ACC112 (cell line): ENCODE results near the gene MPZL1.

Experiments
- H2AFZ ChIP-seq: fragments of 200-600 bp; sonication (generic); one replicate; pipeline ENCODE4 v1.6.0; 2017; ENCODE audit warnings: antibody characterized with exemption, low read length; ENCODE audit not compliant: unreplicated experiment
- H3K27ac ChIP-seq: fragments of 200-600 bp; sonication (generic); 2 replicates; pipeline ENCODE4 v1.5.1; 2014; ENCODE audit warnings: low read depth, mild to moderate bottlenecking, antibody characterized with exemption, low read length, moderate library complexity
- H3K27me3 ChIP-seq: fragments of 200-600 bp; sonication (generic); 2 replicates; pipeline ENCODE4 v1.6.1; 2014; ENCODE audit warnings: mild to moderate bottlenecking, antibody characterized with exemption, low read length, moderate library complexity, mixed read lengths; ENCODE audit not compliant: insufficient read depth
- H3K36me3 ChIP-seq: fragments of 200-600 bp; sonication (generic); 2 replicates; pipeline ENCODE4 v1.6.1; 2016; ENCODE audit warnings: mild to moderate bottlenecking, antibody characterized with exemption, low read length, moderate library complexity, mixed read lengths; ENCODE audit not compliant: insufficient read depth
- H3K4me1 ChIP-seq: fragments of 200-600 bp; sonication (generic); one replicate; pipeline ENCODE4 v1.6.1; 2016; ENCODE audit warnings: low read length, mixed read lengths; ENCODE audit not compliant: insufficient read depth, unreplicated experiment, control insufficient read depth
- H3K4me3 ChIP-seq: fragments of 200-600 bp; sonication (generic); 2 replicates; pipeline ENCODE4 v1.5.1; 2014; ENCODE audit warnings: mild to moderate bottlenecking, low read depth, low read length
- H3K79me2 ChIP-seq: fragments of 200-600 bp; sonication (generic); one replicate; pipeline ENCODE4 v1.6.0; 2016; ENCODE audit warnings: low read length; ENCODE audit not compliant: control insufficient read depth, unreplicated experiment, insufficient read depth

Gene MPZL1

GRCh38 chr1:167681024-167681423 lies 40.8 kb upstream of the MPZL1 start:
- Histone ChIP-seq H2AFZ (no peak overlapping the region), H3K4me1 (no peaks in the 10 kb centered on the region), H3K36me3 (no peaks in the 10 kb centered on the region), H3K27me3 (no peaks in the 10 kb centered on the region), H3K4me3 (no peak overlapping the region), H3K79me2 (no peaks in the 10 kb centered on the region), H3K27ac (no peak overlapping the region)

- no peaks in the 10 kb centered on the region for H3K36me3 ChIP-seq
- H3K4me1 ChIP-seq = no peaks in the 10 kb centered on the region
- no peak overlapping the region for H3K4me3 ChIP-seq
- H2AFZ ChIP-seq = no peak overlapping the region
- H3K27ac ChIP-seq = no peak overlapping the region
- H3K27me3 ChIP-seq = no peaks in the 10 kb centered on the region
- no peaks in the 10 kb centered on the region for H3K79me2 ChIP-seq
Observed at GRCh38 chr1:167681451-167682098, 40.2 kb upstream of the MPZL1 start.

GRCh38 chr1:167683226-167683625 lies 38.6 kb upstream of the MPZL1 start:
- Histone ChIP-seq H3K79me2 (no peaks in the 10 kb centered on the region), H2AFZ (no peak overlapping the region), H3K27me3 (no peaks in the 10 kb centered on the region), H3K27ac (no peak overlapping the region), H3K4me3 (no peak overlapping the region), H3K4me1 (peaks cover 3% of the 10 kb centered on the region), H3K36me3 (no peaks in the 10 kb centered on the region)

- Histone ChIP-seq H3K27me3 (no peaks in the 10 kb centered on the region), H3K4me3 (no peak overlapping the region), H3K27ac (no peak overlapping the region), H3K36me3 (no peaks in the 10 kb centered on the region), H3K79me2 (no peaks in the 10 kb centered on the region), H2AFZ (no peak overlapping the region), H3K4me1 (peaks cover 9% of the 10 kb centered on the region)
Observed at GRCh38 chr1:167683641-167684502, 37.9 kb upstream of the MPZL1 start.

- no peaks in the 10 kb centered on the region for H3K27me3 ChIP-seq
- H3K36me3 ChIP-seq = no peaks in the 10 kb centered on the region
Observed at GRCh38 chr1:167685844-167686243, 35.9 kb upstream of the MPZL1 start.

GRCh38 chr1:167687919-167688519 lies 33.8 kb upstream of the MPZL1 start:
- no peaks in the 10 kb centered on the region for H3K27me3 ChIP-seq
- no peak overlapping the region for H3K4me3 ChIP-seq
- H3K36me3 ChIP-seq = no peaks in the 10 kb centered on the region
- peaks cover 21% of the 10 kb centered on the region for H3K4me1 ChIP-seq
- H3K79me2 ChIP-seq = no peaks in the 10 kb centered on the region
- H2AFZ ChIP-seq = no peak overlapping the region
- H3K27ac ChIP-seq = peak overlapping the region; percentile 63

More at GRCh38 chr1:167685844-167686243, 35.9 kb upstream of the MPZL1 start:
- H3K79me2 ChIP-seq = no peaks in the 10 kb centered on the region
- no peak overlapping the region for H3K4me3 ChIP-seq
- no peak overlapping the region for H2AFZ ChIP-seq
- H3K4me1 ChIP-seq = peaks cover 21% of the 10 kb centered on the region
- H3K27ac ChIP-seq = no peak overlapping the region

GRCh38 chr1:167689567-167689920 lies 32.2 kb upstream of the MPZL1 start:
- Histone ChIP-seq H3K4me1 (peaks cover 21% of the 10 kb centered on the region), H3K79me2 (no peaks in the 10 kb centered on the region), H3K27me3 (no peaks in the 10 kb centered on the region), H3K36me3 (no peaks in the 10 kb centered on the region), H3K4me3 (no peak overlapping the region), H2AFZ (no peak overlapping the region), H3K27ac (peak overlapping the region; percentile 12; the same call in 1 of the 2 replicates)

GRCh38 chr1:167690053-167690452 lies 31.7 kb upstream of the MPZL1 start:
- no peak overlapping the region for H2AFZ ChIP-seq
- H3K4me1 ChIP-seq = peaks cover 21% of the 10 kb centered on the region
- no peaks in the 10 kb centered on the region for H3K27me3 ChIP-seq
- no peak overlapping the region for H3K4me3 ChIP-seq
- H3K36me3 ChIP-seq = no peaks in the 10 kb centered on the region
- peak overlapping the region; percentile 12; the same call in 1 of the 2 replicates for H3K27ac ChIP-seq
- no peaks in the 10 kb centered on the region for H3K79me2 ChIP-seq

GRCh38 chr1:167693425-167694045 lies 28.2 kb upstream of the MPZL1 start:
- no peaks in the 10 kb centered on the region for H3K79me2 ChIP-seq

GRCh38 chr1:167694691-167695090 lies 27.1 kb upstream of the MPZL1 start:
- Histone ChIP-seq H3K79me2 (no peaks in the 10 kb centered on the region), H2AFZ (no peak overlapping the region), H3K36me3 (no peaks in the 10 kb centered on the region), H3K27ac (no peak overlapping the region), H3K4me3 (no peak overlapping the region), H3K27me3 (no peaks in the 10 kb centered on the region), H3K4me1 (peaks cover 5% of the 10 kb centered on the region)

More at GRCh38 chr1:167693425-167694045, 28.2 kb upstream of the MPZL1 start:
- Histone ChIP-seq H3K4me3 (no peak overlapping the region), H2AFZ (no peak overlapping the region), H3K27me3 (no peaks in the 10 kb centered on the region), H3K27ac (no peak overlapping the region), H3K36me3 (no peaks in the 10 kb centered on the region), H3K4me1 (peaks cover 15% of the 10 kb centered on the region)
